Endodermal cell (in vitro differentiated cells): Measurements from ENCODE around the gene PLAAT3. TPM values are rescaled to one million over a fixed set of nuclear protein-coding genes. Genes with fewer than 3 reads are reported as not detected.
A peak's percentile ranks its signal among the peaks of the same experiment; 100 is the strongest.

Experiments
- DNase-seq: peaks from one replicate; pipeline ENCODE4 v3.0.0-alpha.2; 2017
- H3K27ac ChIP-seq: 2 replicates; pipeline ENCODE4 v1.5.1; 2013; ENCODE audit warnings: mild to moderate bottlenecking, low read depth, low read length, moderate library complexity
- H3K27me3 ChIP-seq: 2 replicates; pipeline ENCODE4 v1.6.1; 2013; ENCODE audit warnings: mild to moderate bottlenecking, low read length, moderate library complexity; ENCODE audit not compliant: insufficient read depth, control insufficient read depth, poor library complexity, severe bottlenecking
- H3K36me3 ChIP-seq: 2 replicates; pipeline ENCODE4 v1.7.0; 2013; ENCODE audit warnings: mild to moderate bottlenecking, low read length, moderate library complexity; ENCODE audit not compliant: control insufficient read depth, insufficient read depth
- H3K4me1 ChIP-seq: one replicate; pipeline ENCODE4 v1.7.0; 2013; ENCODE audit warnings: low read length; ENCODE audit not compliant: control insufficient read depth, insufficient read depth
- H3K4me3 ChIP-seq: 2 replicates; pipeline ENCODE4 v1.5.1; 2013; ENCODE audit warnings: mild to moderate bottlenecking, low read length, moderate library complexity
- H3K9ac ChIP-seq: 2 replicates; pipeline ENCODE4 v1.6.1; 2013; ENCODE audit warnings: mild to moderate bottlenecking, low read length, moderate library complexity; ENCODE audit not compliant: poor library complexity, severe bottlenecking; ENCODE audit errors: extremely low read depth
- H3K9me3 ChIP-seq: 2 replicates; pipeline ENCODE4 v1.6.1; 2013; ENCODE audit warnings: mild to moderate bottlenecking, low read length, moderate library complexity; ENCODE audit not compliant: control insufficient read depth
- H3K27ac Mint-ChIP-seq: 2 replicates; pipeline ENCODE4 v1.8.0; 2020; ENCODE audit warnings: mixed read lengths
- H3K27me3 Mint-ChIP-seq: 2 replicates; pipeline ENCODE4 v1.8.0; 2021; ENCODE audit warnings: mild to moderate bottlenecking, mixed read lengths; ENCODE audit not compliant: insufficient read depth
- H3K36me3 Mint-ChIP-seq: 2 replicates; pipeline ENCODE4 v1.8.0; 2020; ENCODE audit warnings: low read depth, mixed read lengths
- H3K4me1 Mint-ChIP-seq: 2 replicates; pipeline ENCODE4 v1.8.0; 2020; ENCODE audit warnings: mixed read lengths
- H3K4me3 Mint-ChIP-seq: 2 replicates; pipeline ENCODE4 v1.8.0; 2020; ENCODE audit warnings: mild to moderate bottlenecking, moderate library complexity, mixed read lengths
- H3K9me3 Mint-ChIP-seq: 2 replicates; pipeline ENCODE4 v1.8.0; 2020; ENCODE audit warnings: mild to moderate bottlenecking, mixed read lengths
- CTCF ChIP-seq: fragments of 200-600 bp; sonication (generic); conservative IDR thresholded peaks from 2 replicates; pipeline ENCODE4 v1.5.0; 2021; ENCODE audit warnings: antibody characterized with exemption, mild to moderate bottlenecking
- WGBS, 2 experiments: methylation state at CpG; one replicate each; pipeline versions ENCODE4 v1.1.5 to v1.1.7; 2013; ENCODE audit warnings: missing lambda C conversion rate in 2 of 2, mixed read lengths in 1 of 2; ENCODE audit not compliant: insufficient coverage in 1 of 2, insufficient read length in 1 of 2; 5-methylcytosine and 5-hydroxymethylcytosine counted together
- total RNA-seq, 2 donors: library from RNA; stranded (reverse); fragmentation: NEBNext Ultra II Directional in 1 of 2; extraction: Animal tissue kit (Norgen Biotek cat#: 25700) in 1 of 2; gene quantifications; 2 replicates in 1 of 2; 3 replicates in 1 of 2; pipeline ENCODE4 v1.2.1, GENCODE V29; 2021

Gene PLAAT3
- total RNA-seq, 2 donors from 2014 or later, result 33.5 to 45.9 TPM

GRCh38 chr11:63527667-63528066 lies 86.6 kb downstream of the PLAAT3 start:
- peaks cover 40% of the 10 kb centered on the region for H3K4me1 Mint-ChIP-seq
- 72 to 100% methylated on average over 1 to 2 of the region's 2 CpGs for WGBS, 2 experiments

More at GRCh38 chr11:63527667-63528066, 86.6 kb downstream of the PLAAT3 start:
- H3K4me3 Mint-ChIP-seq, result peak overlapping the region; percentile 31
- H3K27ac Mint-ChIP-seq, result peak overlapping the region; percentile 89
- H3K9me3 Mint-ChIP-seq, result peaks cover 32% of the 10 kb centered on the region
- peaks cover 21% of the 10 kb centered on the region for H3K9me3 ChIP-seq
- TF ChIP-seq CTCF, result no peak
- H3K4me3 ChIP-seq, result peak overlapping the region; percentile 7
- peaks cover 9% of the 10 kb centered on the region for H3K36me3 Mint-ChIP-seq
- H3K27me3 ChIP-seq, result no peaks in the 10 kb centered on the region
- DNase-seq, result peak; percentile 42
- peaks cover 11% of the 10 kb centered on the region for H3K4me1 ChIP-seq
- H3K27me3 Mint-ChIP-seq, result no peaks in the 10 kb centered on the region
- H3K36me3 ChIP-seq, result no peaks in the 10 kb centered on the region
- no peak overlapping the region for H3K9ac ChIP-seq
- no peak overlapping the region for H3K27ac ChIP-seq

Other genes starting within 250 kb of the PLAAT3 start
- not detected for gene SLC22A9, start 244.6 kb downstream of the PLAAT3 start, total RNA-seq
- gene PLAAT5, start 123.3 kb downstream of the PLAAT3 start, total RNA-seq, result 10 to 100 TPM; 14.0 to 18.1 TPM
- gene LGALS12, start 108.3 kb downstream of the PLAAT3 start, total RNA-seq, result 10 to 100 TPM in 1 of 2 donors, 1 to 10 TPM in 1; 6.7 to 15.9 TPM
- under 1 TPM in 1 of 2 donors, not detected in 1; 0.58 TPM for gene PLAAT4, start 77.6 kb downstream of the PLAAT3 start, total RNA-seq
- gene PLAAT2, start 51.1 kb downstream of the PLAAT3 start, total RNA-seq, result not detected
- 10 to 100 TPM; 33.8 to 38.0 TPM for gene ATL3, start 56.9 kb upstream of the PLAAT3 start, total RNA-seq
- 100 to 1,000 TPM; 128 to 160 TPM for gene RTN3, start 67.1 kb upstream of the PLAAT3 start, total RNA-seq
- gene ZFTA, start 154.3 kb upstream of the PLAAT3 start, total RNA-seq, result 10 to 100 TPM; 31.9 to 38.0 TPM
- 100 to 1,000 TPM in 1 of 2 donors, 10 to 100 TPM in 1; 96.1 to 103 TPM for gene SPINDOC, start 199.0 kb upstream of the PLAAT3 start, total RNA-seq
- gene MARK2, start 224.7 kb upstream of the PLAAT3 start, total RNA-seq, result 10 to 100 TPM; 39.7 to 39.8 TPM